ENCODE results near the gene CHCHD3. TPM values are rescaled to one million over a fixed set of nuclear protein-coding genes. Genes with fewer than 3 reads are reported as not detected.

CHCHD3 gene
- polyA plus RNA-seq, 3 donors: 30.5 to 56.7 (median 48.8) TPM

DNA sequence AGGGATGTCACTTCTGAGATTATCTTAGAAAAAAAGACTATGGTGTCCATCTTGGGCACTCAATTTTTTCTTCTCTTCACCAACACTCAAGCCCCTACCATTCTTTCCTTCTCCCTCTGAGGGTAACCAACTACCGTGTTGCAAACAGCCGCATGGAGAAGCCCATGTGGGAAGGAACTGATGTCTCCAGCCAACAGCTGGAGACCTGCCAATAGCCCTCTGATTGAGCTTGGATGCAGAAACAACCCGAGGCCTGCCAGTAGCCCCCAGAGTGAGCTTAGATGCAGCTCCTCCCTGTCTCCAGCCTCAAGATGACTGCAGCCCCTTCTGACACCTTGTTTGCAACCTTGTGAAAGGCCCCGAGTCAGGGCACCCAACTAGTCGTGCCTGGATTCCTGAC, 36.4 kb upstream of the CHCHD3 start:
- H3K9me3 Mint-ChIP-seq: peaks cover 0 to 5% (median 1%) of the 10 kb centered on the region in 7 donors
- H3K27me3 Mint-ChIP-seq (ENCODE audit: low read depth in 3 of 3): peaks cover 2 to 4% (median 3%) of the 10 kb centered on the region in 3 donors
- H3K36me3 Mint-ChIP-seq: no peaks in the 10 kb centered on the region
- no peak overlapping the region for H3K9ac ChIP-seq (ENCODE audit: insufficient read depth, low read length, poor library complexity, severe bottlenecking)
- H3K4me3 Mint-ChIP-seq: no peak overlapping the region
- TF ChIP-seq CTCF (IDR thresholded peaks at IDR 0.05): no peak
- H3K4me1 ChIP-seq (ENCODE audit: control insufficient read depth in 1 of 2, insufficient read depth in 2 of 2, low read length in 2 of 2): no peaks in the 10 kb centered on the region
- no peak overlapping the region for H3K27ac Mint-ChIP-seq
- H3K27ac ChIP-seq (ENCODE audit: low read depth in 1 of 2, low read length in 2 of 2): no peak overlapping the region
- DNase-seq: no peak
- H3K4me1 Mint-ChIP-seq: no peaks in the 10 kb centered on the region
- no peak overlapping the region for H3K4me3 ChIP-seq (replicated peaks in 1 of 3; ENCODE audit: low read depth in 2 of 3, low read length in 3 of 3)
- 66% methylated on average over 3 of the region's 5 CpGs for WGBS (ENCODE audit: insufficient coverage)
- no peaks in the 10 kb centered on the region for H3K9me3 ChIP-seq (replicated peaks in 1 of 2; ENCODE audit: control insufficient read depth in 1 of 2, insufficient read depth in 1 of 2, low read length in 2 of 2)
- no peaks in the 10 kb centered on the region for H3K79me2 ChIP-seq (ENCODE audit: insufficient read depth, low read length)
- no peak overlapping the region for H2AFZ ChIP-seq (ENCODE audit: insufficient read depth, low read depth, low read length, poor library complexity, severe bottlenecking)
- H4K20me1 ChIP-seq (ENCODE audit: insufficient read depth, low read length): no peaks in the 10 kb centered on the region
- intact Hi-C loops (cut with micrococcal nuclease): no loop called here
- H3K4me2 ChIP-seq (replicated peaks; ENCODE audit: extremely low read depth, low read length, poor library complexity, severe bottlenecking): no peak overlapping the region
- H3K36me3 ChIP-seq (replicated peaks in 1 of 2; ENCODE audit: control insufficient read depth in 1 of 2, insufficient read depth in 2 of 2, low read length in 2 of 2): no peaks in the 10 kb centered on the region
- H3K27me3 ChIP-seq (ENCODE audit: control insufficient read depth in 2 of 2, insufficient read depth in 2 of 2, low read length in 2 of 2): no peaks in the 10 kb centered on the region

GRCh38 chr7:133117452-133117851, 35.6 kb upstream of the CHCHD3 start:
- intact Hi-C loops (cut with micrococcal nuclease): no loop called here
- 91% methylated on average over 5 of the region's 5 CpGs for WGBS (ENCODE audit: insufficient coverage)
- no peak overlapping the region for H3K27ac Mint-ChIP-seq

More at GRCh38 chr7:133117452-133117851, 35.6 kb upstream of the CHCHD3 start:
- no peaks in the 10 kb centered on the region for H3K36me3 ChIP-seq (replicated peaks in 1 of 2; ENCODE audit: control insufficient read depth in 1 of 2, insufficient read depth in 2 of 2, low read length in 2 of 2)
- TF ChIP-seq CTCF (IDR thresholded peaks at IDR 0.05): no peak
- H3K27me3 ChIP-seq (ENCODE audit: control insufficient read depth in 2 of 2, insufficient read depth in 2 of 2, low read length in 2 of 2): no peaks in the 10 kb centered on the region
- no peak overlapping the region for H3K27ac ChIP-seq (ENCODE audit: low read depth in 1 of 2, low read length in 2 of 2)
- H3K9me3 ChIP-seq (replicated peaks in 1 of 2; ENCODE audit: control insufficient read depth in 1 of 2, insufficient read depth in 1 of 2, low read length in 2 of 2): peaks cover 0 to 2% of the 10 kb centered on the region in 2 donors
- no peak overlapping the region for H2AFZ ChIP-seq (ENCODE audit: insufficient read depth, low read depth, low read length, poor library complexity, severe bottlenecking)
- no peaks in the 10 kb centered on the region for H3K4me1 Mint-ChIP-seq
- H3K4me3 ChIP-seq (replicated peaks in 1 of 3; ENCODE audit: low read depth in 2 of 3, low read length in 3 of 3): no peak overlapping the region
- DNase-seq: no peak
- peaks cover 0 to 13% (median 5%) of the 10 kb centered on the region in 7 donors for H3K9me3 Mint-ChIP-seq
- H3K79me2 ChIP-seq (ENCODE audit: insufficient read depth, low read length): no peaks in the 10 kb centered on the region
- no peaks in the 10 kb centered on the region for H3K36me3 Mint-ChIP-seq
- no peak overlapping the region for H3K4me3 Mint-ChIP-seq
- H3K4me1 ChIP-seq (ENCODE audit: control insufficient read depth in 1 of 2, insufficient read depth in 2 of 2, low read length in 2 of 2): no peaks in the 10 kb centered on the region
- H3K9ac ChIP-seq (ENCODE audit: insufficient read depth, low read length, poor library complexity, severe bottlenecking): no peak overlapping the region
- no peaks in the 10 kb centered on the region for H4K20me1 ChIP-seq (ENCODE audit: insufficient read depth, low read length)
- H3K27me3 Mint-ChIP-seq (ENCODE audit: low read depth in 3 of 3): peaks cover 2 to 4% (median 3%) of the 10 kb centered on the region in 3 donors
- no peak overlapping the region for H3K4me2 ChIP-seq (replicated peaks; ENCODE audit: extremely low read depth, low read length, poor library complexity, severe bottlenecking)
